Activated CD8-positive, alpha-beta memory T cell treated with anti-CD3 and anti-CD28 coated beads, Interleukin-2, amount 10 ng/mL, durations not matched to agents 7 days and 5 days (primary cell): Measurements from ENCODE around the gene EMILIN3. TPM values are rescaled to one million over a fixed set of nuclear protein-coding genes. Genes with fewer than 3 reads are reported as not detected.

Experiments
- ATAC-seq: fragments of 150-1000 bp; cut with Tn5 transposase; one replicate; pipeline ENCODE4 v1.10.0; 2021; ENCODE audit warnings: moderate library complexity
- CTCF ChIA-PET: fragments of 350-600 bp; sonication (Branson Sonifier 250); formaldehyde crosslinking; loops from one replicate; lab custom pipeline; 2021; ENCODE audit warnings: antibody characterized with exemption; lab: Charles Lee
- DNase-seq: peaks from one replicate; pipeline ENCODE4 v3.0.0-alpha.2; 2020
- H3K27ac Mint-ChIP-seq: one replicate; pipeline ENCODE4 v1.8.0; 2021; ENCODE audit warnings: mild to moderate bottlenecking, mixed read lengths
- H3K27me3 Mint-ChIP-seq: one replicate; pipeline ENCODE4 v1.8.0; 2021; ENCODE audit warnings: mixed read lengths
- H3K36me3 Mint-ChIP-seq: one replicate; pipeline ENCODE4 v1.8.0; 2021; ENCODE audit warnings: mild to moderate bottlenecking, mixed read lengths
- H3K4me1 Mint-ChIP-seq: one replicate; pipeline ENCODE4 v1.8.0; 2021; ENCODE audit warnings: mixed read lengths
- H3K4me3 Mint-ChIP-seq: one replicate; pipeline ENCODE4 v1.8.0; 2021; ENCODE audit warnings: mild to moderate bottlenecking, moderate library complexity, mixed read lengths
- H3K9me3 Mint-ChIP-seq: one replicate; pipeline ENCODE4 v1.8.0; 2022; ENCODE audit warnings: low read depth, mixed read lengths
- total RNA-seq, 2 experiments: library from RNA; stranded (reverse); gene quantifications; one replicate each; pipeline ENCODE4 v1.2.3, GENCODE V29; 2021

EMILIN3 gene
- total RNA-seq, 2 experiments from 2014 or later = not detected

GRCh38 chr20:41365777-41366545, 657 bp downstream of the EMILIN3 start:
- CTCF ChIA-PET = no interaction called here
- ATAC-seq (no peak), DNase-seq (no peak)
- no peaks in the 10 kb centered on the region for H3K9me3 Mint-ChIP-seq
- peaks cover 32% of the 10 kb centered on the region for H3K27me3 Mint-ChIP-seq
- no peaks in the 10 kb centered on the region for H3K4me1 Mint-ChIP-seq
- H3K27ac Mint-ChIP-seq = no peak overlapping the region
- H3K36me3 Mint-ChIP-seq = no peaks in the 10 kb centered on the region
- H3K4me3 Mint-ChIP-seq = no peak overlapping the region

- Mint-ChIP-seq H3K27ac (no peak overlapping the region), H3K9me3 (no peaks in the 10 kb centered on the region), H3K27me3 (peaks cover 32% of the 10 kb centered on the region), H3K36me3 (no peaks in the 10 kb centered on the region), H3K4me3 (no peak overlapping the region), H3K4me1 (no peaks in the 10 kb centered on the region)
- CTCF ChIA-PET = no interaction called here
- DNase-seq = no peak
- no peak for ATAC-seq
These were observed 1.5 kb downstream of the EMILIN3 start for GRCh38 chr20:41364967-41365765.

- Mint-ChIP-seq H3K9me3 (no peaks in the 10 kb centered on the region), H3K36me3 (no peaks in the 10 kb centered on the region), H3K4me1 (no peaks in the 10 kb centered on the region), H3K4me3 (no peak overlapping the region), H3K27ac (no peak overlapping the region), H3K27me3 (peaks cover 29% of the 10 kb centered on the region)
- no peak for DNase-seq
- no peak for ATAC-seq
- CTCF ChIA-PET = no interaction called here
These were observed 2.3 kb downstream of the EMILIN3 start for GRCh38 chr20:41364236-41364855.

GRCh38 chr20:41363601-41364000, 3.0 kb downstream of the EMILIN3 start:
- CTCF ChIA-PET = no interaction called here
- no peak overlapping the region for H3K27ac Mint-ChIP-seq
- DNase-seq = no peak
- H3K27me3 Mint-ChIP-seq = peaks cover 24% of the 10 kb centered on the region
- no peaks in the 10 kb centered on the region for H3K4me1 Mint-ChIP-seq
- ATAC-seq = no peak
- no peaks in the 10 kb centered on the region for H3K36me3 Mint-ChIP-seq
- no peaks in the 10 kb centered on the region for H3K9me3 Mint-ChIP-seq
- no peak overlapping the region for H3K4me3 Mint-ChIP-seq

- Mint-ChIP-seq H3K36me3 (no peaks in the 10 kb centered on the region), H3K4me3 (no peak overlapping the region)
These were observed 3.9 kb downstream of the EMILIN3 start for GRCh38 chr20:41362748-41363140.

GRCh38 chr20:41361757-41362747, 4.6 kb downstream of the EMILIN3 start:
- H3K36me3 Mint-ChIP-seq = no peaks in the 10 kb centered on the region
- H3K9me3 Mint-ChIP-seq = no peaks in the 10 kb centered on the region
- ATAC-seq (no peak), DNase-seq (no peak)
- H3K27ac Mint-ChIP-seq = no peak overlapping the region
- H3K27me3 Mint-ChIP-seq = peaks cover 12% of the 10 kb centered on the region
- no peak overlapping the region for H3K4me3 Mint-ChIP-seq
- H3K4me1 Mint-ChIP-seq = no peaks in the 10 kb centered on the region
- CTCF ChIA-PET = no interaction called here

More at GRCh38 chr20:41362748-41363140, 3.9 kb downstream of the EMILIN3 start:
- ATAC-seq = no peak
- Mint-ChIP-seq H3K4me1 (no peaks in the 10 kb centered on the region), H3K27ac (no peak overlapping the region), H3K27me3 (peaks cover 19% of the 10 kb centered on the region), H3K9me3 (no peaks in the 10 kb centered on the region)
- no peak for DNase-seq
- CTCF ChIA-PET = no interaction called here

- no peak overlapping the region for H3K27ac Mint-ChIP-seq
- CTCF ChIA-PET = no interaction called here
- no peaks in the 10 kb centered on the region for H3K9me3 Mint-ChIP-seq
- no peak overlapping the region for H3K4me3 Mint-ChIP-seq
- ATAC-seq (no peak), DNase-seq (no peak)
- H3K36me3 Mint-ChIP-seq = no peaks in the 10 kb centered on the region
- H3K27me3 Mint-ChIP-seq = peaks cover 10% of the 10 kb centered on the region
- no peaks in the 10 kb centered on the region for H3K4me1 Mint-ChIP-seq
These were observed 5.5 kb downstream of the EMILIN3 start for GRCh38 chr20:41360831-41361756.

GRCh38 chr20:41359541-41360011, 7.0 kb downstream of the EMILIN3 start:
- CTCF ChIA-PET = no interaction called here
- ATAC-seq (no peak), DNase-seq (no peak)
- no peak overlapping the region for H3K27ac Mint-ChIP-seq
- no peaks in the 10 kb centered on the region for H3K36me3 Mint-ChIP-seq
- H3K27me3 Mint-ChIP-seq = no peaks in the 10 kb centered on the region
- no peak overlapping the region for H3K4me3 Mint-ChIP-seq
- H3K9me3 Mint-ChIP-seq = no peaks in the 10 kb centered on the region
- H3K4me1 Mint-ChIP-seq = no peaks in the 10 kb centered on the region

GRCh38 chr20:41358717-41359116, 7.9 kb downstream of the EMILIN3 start:
- CTCF ChIA-PET = no interaction called here

GRCh38 chr20:41358230-41358629, 8.4 kb downstream of the EMILIN3 start:
- CTCF ChIA-PET = no interaction called here
- H3K9me3 Mint-ChIP-seq = no peaks in the 10 kb centered on the region
- no peak for ATAC-seq
- no peak for DNase-seq
- H3K4me1 Mint-ChIP-seq = no peaks in the 10 kb centered on the region
- no peak overlapping the region for H3K27ac Mint-ChIP-seq
- no peaks in the 10 kb centered on the region for H3K27me3 Mint-ChIP-seq
- no peak overlapping the region for H3K4me3 Mint-ChIP-seq
- H3K36me3 Mint-ChIP-seq = no peaks in the 10 kb centered on the region

More at GRCh38 chr20:41358717-41359116, 7.9 kb downstream of the EMILIN3 start:
- DNase-seq (no peak), ATAC-seq (no peak)
- Mint-ChIP-seq H3K36me3 (no peaks in the 10 kb centered on the region), H3K9me3 (no peaks in the 10 kb centered on the region), H3K4me3 (no peak overlapping the region), H3K4me1 (no peaks in the 10 kb centered on the region), H3K27me3 (no peaks in the 10 kb centered on the region), H3K27ac (no peak overlapping the region)

- no peaks in the 10 kb centered on the region for H3K36me3 Mint-ChIP-seq
- H3K4me1 Mint-ChIP-seq = no peaks in the 10 kb centered on the region
- CTCF ChIA-PET = no interaction called here
- no peak overlapping the region for H3K27ac Mint-ChIP-seq
- DNase-seq = no peak
- H3K27me3 Mint-ChIP-seq = no peaks in the 10 kb centered on the region
- no peaks in the 10 kb centered on the region for H3K9me3 Mint-ChIP-seq
- H3K4me3 Mint-ChIP-seq = no peak overlapping the region
- ATAC-seq = no peak
These were observed 9.0 kb downstream of the EMILIN3 start for GRCh38 chr20:41357424-41358163.
